ENCODE measurements around the gene GPC6. TPM values are rescaled to one million over a fixed set of nuclear protein-coding genes. Genes with fewer than 3 reads are reported as not detected.
A peak's percentile ranks its signal among the peaks of the same experiment; 100 is the strongest.

Gene GPC6
- total RNA-seq, 1 experiment from 2014 or later: 5.1 TPM

DNA sequence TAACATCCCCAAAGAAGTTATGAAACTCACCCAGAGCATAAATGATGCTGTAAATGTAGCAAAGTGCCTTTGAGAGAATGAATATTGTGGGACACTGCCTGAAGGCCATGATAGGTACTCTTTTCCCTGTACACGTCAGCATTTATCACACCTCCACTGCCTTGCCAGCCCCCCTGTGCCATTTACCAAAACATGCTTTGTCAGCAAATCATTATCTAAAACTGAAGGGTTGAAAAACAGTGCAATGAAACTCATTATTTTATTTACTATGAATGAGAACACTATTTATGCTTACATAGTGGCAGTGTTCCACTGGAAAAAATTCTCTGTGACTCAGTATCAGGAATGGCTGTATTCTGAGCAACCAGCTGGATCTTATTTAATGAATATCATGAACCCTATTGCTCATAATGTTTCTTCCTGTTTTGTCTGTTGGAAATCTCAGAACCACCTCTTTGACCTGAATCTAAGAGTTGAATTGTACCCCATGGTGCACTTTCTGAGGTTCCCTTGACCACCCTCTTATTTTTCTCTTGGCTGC, 688.7 kb downstream of the GPC6 start:
- no peak for DNase-seq (ENCODE audit: low spot score)

DNA sequence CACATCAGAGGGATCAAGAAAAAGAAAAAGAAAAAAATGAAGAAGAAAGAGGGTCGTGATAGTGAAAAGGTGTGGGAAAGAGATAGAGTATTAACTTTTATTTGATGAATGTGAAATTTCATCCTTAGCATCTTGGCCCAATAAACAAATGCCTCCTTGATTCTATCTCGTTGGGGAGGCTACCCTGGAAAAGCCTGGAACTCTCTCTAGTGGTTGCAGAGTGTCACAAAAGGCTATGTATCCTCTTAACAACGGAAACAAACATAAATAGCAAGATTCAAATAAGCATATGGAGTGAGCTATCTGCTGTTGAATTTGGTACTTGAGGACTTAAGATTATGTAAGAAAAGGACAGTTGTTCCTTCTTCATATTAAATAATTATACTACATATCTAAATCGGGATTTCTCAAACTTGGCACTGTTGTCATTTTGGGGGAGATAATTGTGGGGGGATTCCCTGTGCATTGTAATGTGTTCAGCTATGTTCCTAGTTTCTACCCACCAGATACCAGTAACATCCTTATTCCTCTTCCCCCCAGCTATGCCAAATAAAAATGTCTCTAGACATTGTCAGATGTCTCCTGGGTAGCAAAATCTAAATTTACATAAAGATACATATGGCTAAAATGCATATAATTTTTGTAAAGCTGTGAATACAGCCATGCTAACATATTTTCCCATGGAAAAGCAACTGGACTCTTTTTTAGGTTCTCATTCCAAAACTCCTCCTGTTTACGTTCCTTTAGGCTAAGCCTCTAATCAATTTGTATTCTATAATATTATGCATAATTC, 695.7 kb downstream of the GPC6 start:
- no peak for DNase-seq (ENCODE audit: low spot score)

DNA sequence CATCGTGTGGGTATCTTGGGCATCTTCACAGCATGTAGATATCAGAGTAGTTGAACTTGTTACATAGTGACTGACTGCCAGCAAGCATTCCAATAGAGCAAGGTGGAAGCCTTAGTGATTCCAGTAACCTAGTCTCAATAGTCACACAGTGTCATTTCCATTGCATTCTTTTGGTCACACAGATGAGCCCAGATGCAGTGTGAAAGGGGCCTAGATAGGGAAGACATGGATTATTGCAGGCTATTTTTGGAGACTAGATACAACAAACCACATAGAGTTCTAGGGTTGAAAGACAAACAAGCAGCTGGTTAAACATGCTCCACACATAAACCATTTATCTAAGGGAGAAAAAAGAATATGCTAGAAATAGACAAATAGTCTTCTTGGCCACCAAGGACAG, 699.4 kb downstream of the GPC6 start:
- DNase-seq (ENCODE audit: low spot score): no peak

DNA sequence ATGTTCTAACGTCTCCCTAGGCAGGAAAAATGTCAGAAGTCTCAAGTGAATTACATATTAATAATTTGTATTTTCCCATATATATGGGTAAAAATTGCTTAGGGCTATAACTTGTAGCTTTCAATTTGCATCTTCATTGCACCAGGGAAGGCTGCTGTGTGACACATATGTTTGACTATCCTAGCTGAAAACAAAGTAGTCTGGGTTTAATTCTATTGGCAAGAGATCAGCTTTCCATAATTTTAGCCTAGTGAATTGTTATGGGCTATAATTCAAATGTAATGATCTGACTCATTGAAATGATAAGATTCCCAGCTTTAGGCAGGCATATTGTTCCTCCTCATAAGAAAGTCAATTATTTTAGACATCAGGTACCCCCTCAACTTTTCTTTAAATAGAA, 699.8 kb downstream of the GPC6 start:
- DNase-seq (ENCODE audit: low spot score): no peak

DNA sequence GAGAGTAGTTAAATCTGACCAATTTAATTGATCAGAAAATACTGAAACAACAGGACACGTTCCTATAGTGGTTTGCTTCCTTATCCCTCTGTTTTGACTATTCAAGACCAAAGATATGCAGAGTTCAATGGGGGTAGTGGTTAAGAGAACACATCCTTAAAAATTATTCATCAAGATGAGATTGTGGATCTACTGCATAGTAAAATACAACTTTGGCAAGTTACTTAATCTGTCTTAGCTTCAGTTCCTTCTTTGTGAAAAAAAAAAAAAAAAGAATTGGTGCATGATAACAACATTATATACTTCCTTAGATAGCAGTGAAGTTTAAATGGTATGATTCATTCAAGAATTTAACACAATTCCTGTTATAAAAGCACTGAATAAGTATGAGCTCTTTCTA, 700.8 kb downstream of the GPC6 start:
- DNase-seq (ENCODE audit: low spot score): no peak

DNA sequence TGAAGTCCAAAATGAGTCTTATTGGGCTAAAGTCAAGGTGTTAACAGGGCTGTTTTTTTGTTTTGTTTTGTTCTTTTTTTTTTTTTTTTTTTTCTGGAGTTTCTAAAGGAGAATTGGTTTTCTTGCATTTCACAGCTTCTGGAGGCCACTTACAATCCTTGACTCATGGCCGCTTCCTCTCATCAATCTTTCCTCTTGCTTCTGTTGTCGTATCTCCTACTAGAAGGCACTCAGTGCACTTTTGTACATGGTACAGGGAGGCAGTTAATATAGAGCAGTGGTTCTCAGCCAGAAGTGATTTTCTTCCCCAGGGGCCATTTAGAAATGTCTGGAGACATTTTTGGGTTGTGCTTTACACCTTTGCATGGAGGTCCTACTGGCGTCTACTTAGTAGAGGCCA, 706.3 kb downstream of the GPC6 start:
- DNase-seq (ENCODE audit: low spot score): no peak

DNA sequence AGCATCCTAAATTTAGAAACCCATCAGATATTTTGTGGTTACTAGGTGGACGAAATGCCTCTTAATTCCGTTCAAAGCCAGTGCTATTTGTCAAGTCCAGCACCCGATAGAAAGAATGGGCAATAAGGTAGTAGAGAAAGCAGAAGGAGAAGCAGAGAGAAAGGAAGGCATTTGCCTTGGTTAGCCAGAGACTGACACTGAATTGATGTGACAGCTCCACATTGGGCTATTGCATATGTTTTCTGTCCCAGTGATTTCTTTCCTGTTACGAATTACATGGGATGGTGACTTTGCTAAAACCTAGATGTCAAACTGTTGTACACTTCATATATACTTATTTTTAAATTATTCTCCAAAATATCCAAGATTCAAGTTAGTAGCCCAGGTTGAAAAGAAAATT, 710.3 kb downstream of the GPC6 start:
- no peak for DNase-seq (ENCODE audit: low spot score)

DNA sequence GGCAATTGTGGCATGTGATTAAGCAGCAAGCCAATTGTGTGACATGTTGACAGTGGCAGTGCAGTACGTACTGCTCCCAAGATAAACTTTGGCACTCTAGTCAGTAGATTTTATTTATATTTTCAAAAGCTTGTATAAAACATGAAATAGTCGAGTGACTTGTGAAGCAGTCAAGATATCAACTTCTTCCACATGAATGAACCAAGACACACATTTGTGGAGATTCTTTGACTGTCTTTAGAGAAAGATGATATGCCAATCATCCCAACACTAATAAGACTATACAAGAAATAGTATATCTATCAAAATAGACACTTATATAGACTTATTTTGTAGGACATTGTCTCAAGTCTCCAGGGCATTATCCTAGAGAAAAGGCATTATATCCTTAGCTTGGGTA, 714.8 kb downstream of the GPC6 start:
- no peak for DNase-seq (ENCODE audit: low spot score)

DNA sequence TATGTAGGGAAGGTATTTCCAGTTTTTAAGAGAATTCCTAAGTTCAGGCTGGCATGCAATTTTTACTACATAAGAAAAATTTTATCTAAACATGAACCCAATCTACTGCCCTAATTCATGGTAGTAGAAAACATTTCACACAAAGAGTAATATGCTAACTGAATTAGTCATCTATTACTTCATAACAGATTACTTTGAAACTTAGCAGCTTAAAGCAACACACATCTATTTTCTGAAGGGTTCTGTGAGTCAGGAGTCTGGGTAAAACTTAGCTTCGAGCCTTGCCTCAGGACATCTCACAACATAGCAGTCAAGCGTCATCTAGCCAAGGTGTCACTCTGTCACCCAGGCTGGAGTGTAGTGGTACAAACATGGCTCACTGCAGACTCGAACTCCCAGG, 715.4 kb downstream of the GPC6 start:
- no peak for DNase-seq (ENCODE audit: low spot score)

DNA sequence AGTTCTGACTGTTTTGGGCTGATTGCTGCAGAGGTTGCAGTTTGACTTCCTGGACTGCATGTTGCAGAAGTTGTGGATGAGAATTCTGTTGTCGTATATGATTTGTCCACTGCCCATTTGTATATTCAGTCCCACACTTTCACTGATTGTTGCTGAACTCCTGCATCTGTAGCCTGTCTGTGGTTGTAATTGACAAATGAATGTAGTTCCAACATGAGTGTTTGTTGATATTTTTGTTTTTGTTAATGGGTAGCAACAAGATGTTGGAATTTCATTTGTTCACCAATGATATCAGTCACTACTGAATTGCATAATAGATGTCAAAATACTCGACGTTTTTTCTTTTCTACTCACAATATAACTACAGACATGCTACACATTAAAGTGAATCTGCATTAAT, 719.0 kb downstream of the GPC6 start:
- DNase-seq (ENCODE audit: low spot score): no peak

DNA sequence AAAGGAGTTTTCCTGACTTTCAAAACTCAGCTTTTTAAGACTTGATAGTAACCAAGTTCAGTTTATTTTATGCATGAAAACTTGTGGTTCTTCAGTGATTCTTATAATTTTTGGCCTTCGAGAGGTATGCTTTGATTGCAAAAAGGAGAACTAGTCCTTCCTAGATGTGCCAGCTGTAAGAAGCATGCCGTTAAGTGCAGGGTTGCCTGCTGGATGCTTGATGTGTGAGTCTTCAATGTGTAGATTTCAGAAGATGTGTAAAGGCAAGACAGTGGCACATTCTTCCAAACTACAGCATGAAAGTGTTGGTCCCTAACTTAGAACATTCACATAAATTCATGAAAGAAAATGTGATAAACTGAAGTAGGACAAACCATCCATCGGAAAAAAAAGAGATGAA, 720.4 kb downstream of the GPC6 start:
- no peak for DNase-seq (ENCODE audit: low spot score)

DNA sequence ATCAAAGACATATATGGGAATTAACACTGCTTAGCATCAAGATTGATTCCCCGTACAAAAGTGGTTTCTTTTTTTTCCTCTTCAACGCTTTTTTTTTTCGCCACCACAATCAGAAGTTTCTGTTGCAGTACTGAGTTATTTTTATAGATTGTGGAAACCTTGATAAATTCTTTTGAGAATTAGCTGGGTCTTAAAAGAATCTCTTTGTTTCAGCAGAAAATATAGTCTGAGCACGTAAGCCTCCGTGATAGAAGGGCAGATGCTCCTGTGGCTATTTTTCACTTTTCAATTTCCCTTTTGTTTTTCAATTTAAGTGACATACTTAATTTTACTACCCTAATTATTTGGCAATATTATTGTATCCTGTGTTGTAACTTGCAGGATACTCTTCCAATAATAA, 721.0 kb downstream of the GPC6 start:
- DNase-seq (ENCODE audit: low spot score): no peak

DNA sequence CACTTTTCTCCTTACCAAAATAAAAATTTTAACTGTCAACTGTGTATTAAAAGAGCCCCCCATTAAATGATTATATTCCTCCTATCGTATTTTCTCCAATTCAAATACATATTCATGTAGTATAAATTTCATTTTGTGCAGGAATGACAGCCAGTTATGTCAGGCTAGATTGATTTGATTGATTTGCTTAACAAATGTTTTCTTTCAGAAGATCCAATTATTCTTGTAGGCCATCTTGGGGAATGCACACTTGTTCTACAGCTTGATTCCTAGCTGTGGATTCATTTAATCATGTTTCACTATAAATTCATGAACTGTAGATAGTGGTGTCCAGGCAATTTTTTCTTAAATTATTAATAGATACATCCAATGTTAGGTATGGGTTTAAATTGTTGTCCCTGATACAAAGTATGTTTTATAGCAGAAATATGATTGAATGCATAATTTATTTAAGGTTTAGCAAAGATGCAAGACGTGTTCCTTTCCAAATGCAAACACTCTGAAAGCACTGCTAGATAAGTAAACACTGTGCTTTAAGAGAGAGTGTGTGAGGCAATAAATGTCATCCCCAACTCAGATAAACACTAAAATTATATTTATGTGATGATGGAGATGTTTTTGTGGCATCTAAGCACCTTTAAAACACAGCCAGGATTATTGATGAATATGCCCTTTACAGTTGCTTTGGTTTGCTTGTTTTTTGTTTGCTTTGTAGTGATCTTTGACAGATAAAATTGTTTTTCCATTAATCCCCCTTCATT, 721.7 kb downstream of the GPC6 start:
- DNase-seq (ENCODE audit: low spot score): no peak

DNA sequence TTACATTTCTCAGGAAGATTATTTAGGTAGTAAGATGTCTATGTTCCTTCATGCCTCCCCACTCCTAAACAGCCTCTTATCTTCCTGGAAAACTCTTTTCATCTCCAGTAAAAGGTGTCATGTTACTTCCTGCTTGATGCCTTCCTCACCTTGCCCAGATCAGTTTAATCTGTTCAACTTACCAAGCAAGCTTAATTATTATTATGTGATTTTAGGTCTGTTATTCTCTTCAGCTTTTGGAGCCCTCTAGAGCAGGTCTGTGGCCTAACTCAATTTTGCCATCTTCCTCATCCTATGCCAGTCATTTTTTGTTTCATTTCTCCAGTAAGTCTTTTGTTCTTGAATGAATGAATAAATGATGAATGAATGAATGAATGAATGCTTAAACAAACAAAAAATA, 724.5 kb downstream of the GPC6 start:
- DNase-seq (ENCODE audit: low spot score): no peak

DNA sequence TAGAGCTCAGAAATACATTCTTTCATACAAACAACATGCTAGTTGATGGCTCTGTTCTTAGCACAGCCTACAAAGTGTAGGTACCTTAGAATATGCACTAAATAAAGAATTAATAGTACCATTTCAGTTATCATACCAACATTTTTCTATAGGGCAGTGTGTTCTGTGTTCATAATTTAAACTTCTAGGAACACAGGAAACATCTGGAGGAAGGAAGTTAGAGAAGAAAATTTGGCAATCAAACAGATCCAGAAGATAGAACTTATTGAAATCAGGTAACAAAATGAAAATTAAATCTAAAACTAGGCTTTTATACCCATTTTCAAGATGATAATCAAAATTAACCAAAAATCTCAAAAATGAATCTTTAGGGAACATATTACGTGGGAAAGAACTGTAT, 725.3 kb downstream of the GPC6 start:
- no peak for DNase-seq (ENCODE audit: low spot score)

DNA sequence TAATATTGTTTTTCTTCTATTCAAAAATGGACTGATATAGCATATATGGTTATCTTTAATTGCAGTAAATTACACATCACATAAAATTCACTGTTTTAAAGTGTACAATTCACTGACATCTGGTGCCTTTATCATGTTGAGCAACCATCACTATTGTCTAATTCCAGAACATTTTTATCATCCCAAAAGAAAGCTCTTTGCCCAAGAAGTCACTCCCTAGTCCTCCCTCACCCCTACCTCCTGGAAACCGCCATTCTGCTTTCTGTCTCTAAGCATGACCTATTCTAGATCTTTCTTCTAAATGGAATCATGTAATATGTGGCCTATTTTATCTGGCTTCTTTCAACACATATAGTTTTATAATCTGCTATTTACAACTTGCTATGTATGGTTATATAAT, 727.2 kb downstream of the GPC6 start:
- DNase-seq (ENCODE audit: low spot score): no peak

DNA sequence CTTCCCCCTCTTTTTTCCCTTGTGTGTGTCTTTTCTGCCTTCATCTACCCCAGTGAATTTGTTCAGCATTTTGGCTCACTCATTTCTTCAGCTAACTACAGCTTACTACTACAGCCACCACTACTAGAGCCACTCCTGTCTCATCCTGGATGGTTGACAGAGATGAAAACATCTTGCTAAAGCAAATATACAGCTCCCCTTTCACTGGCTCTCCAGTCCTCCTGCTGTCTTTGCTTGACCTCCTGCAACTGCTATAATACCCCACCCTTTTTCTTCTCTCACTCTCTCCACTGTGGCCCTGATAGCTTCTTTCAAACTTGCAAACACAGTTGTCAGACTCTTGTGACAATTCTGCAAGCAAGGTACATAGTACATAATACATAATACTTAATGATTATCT, 729.3 kb downstream of the GPC6 start:
- no peak for DNase-seq (ENCODE audit: low spot score)

DNA sequence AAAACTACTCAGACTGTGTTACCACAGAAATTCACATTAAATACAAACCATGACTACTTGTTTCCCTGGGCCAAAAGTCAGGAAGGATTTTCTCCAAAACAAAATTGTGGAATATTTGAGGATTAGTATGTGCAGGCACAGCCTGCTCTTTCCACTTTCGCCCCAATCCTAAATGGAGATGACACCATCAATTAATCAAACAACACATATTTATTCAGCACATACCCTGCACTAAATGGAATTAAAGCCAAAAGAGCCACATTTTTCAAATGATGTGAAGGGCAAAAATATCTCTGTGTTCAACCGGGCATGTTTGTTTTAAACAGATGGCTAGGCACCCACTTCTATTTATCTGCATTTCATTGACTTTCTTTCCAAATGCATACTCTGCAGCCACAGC, 729.8 kb downstream of the GPC6 start:
- DNase-seq (ENCODE audit: low spot score): no peak

DNA sequence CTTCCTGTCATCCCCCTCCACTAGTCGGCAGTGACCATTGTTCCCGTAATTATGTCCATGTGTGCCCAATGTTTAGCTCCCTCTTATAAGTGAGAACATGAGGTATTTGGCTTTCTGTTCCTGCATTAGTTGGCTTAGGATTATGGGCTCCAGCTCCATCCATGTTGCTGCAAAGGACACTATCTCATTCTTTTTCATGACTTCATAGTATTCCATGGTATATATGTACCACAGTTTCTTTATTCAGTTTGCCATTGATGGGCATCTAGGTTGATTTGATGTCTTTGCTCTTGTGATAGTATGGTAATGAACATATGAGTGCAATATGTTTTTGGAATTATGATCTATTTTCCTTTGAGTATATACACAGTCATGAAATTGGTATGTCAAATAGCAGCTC, 730.8 kb downstream of the GPC6 start:
- no peak for DNase-seq (ENCODE audit: low spot score)

DNA sequence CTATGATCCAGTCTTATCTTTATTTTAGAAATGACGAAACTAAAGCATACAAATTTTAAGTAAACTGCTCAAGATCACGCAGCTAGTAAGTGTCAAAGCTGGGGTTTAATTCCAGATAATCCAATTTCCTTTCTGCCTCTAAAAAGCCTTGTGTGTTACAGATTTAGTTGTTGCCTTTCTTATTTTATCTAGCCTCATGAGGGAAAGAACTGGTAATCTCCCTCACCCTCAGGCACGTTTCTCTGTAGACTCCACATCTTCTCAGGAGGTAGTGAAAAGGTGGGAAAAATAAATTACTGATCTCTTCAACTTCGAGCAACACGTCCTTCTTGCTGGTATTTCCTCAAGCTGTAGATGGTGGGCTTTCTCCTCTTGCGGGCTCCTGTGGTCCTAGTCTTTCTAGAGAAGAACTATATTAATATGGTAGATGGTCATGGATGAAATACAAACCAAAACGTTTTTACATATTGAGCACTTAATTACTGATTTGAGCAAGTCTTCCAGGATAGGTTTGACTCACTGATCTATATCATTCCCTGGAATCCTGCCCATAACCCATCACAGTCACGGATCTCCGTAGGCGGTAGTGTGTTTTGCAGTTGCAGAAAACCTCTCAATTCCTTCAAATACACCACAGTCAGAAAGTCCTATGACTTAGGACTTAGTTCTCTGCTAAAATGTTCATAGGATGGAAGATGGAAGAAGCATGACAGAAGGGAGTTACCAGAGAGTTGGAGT, 733.4 kb downstream of the GPC6 start:
- no peak for DNase-seq (ENCODE audit: low spot score)

DNA sequence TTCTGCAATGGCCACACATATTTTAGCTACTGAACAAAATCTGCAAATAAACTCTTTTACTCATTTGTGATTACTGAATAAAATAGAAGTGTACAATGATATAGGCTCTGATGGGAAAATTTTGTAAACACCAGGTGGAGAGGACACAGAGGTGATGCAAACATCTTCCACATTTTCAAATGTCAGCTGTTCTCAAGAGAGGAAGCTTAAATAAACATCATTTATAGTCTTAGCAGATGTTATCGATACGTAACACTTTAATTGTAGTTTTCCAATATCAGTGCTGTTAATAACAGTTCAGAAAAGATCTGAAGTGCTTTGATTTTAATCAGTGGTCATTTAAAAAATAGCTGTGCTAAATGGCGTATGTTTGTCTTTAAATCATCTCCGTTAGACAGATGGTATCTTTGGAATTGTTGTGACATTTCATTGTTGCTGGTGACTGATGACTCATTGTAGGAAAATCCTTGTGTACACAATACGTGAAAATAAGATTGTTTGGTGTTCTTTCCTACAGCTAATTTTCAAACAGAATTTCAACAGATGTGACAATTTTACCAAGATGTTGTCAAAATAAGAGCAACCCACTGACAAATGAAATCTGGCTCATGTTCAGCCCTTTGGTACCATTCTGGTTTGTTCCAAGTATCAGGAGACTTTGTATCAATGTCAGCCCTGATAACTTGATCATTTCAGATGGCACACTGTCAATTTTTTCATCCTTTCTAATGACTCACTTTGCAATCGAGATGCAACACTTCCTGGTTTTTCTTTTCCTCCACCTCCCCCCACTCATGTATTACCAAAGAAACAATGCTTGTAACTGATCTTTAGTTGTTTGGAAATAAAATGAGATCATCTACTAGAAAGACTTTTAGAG, 736.9 kb downstream of the GPC6 start:
- DNase-seq (ENCODE audit: low spot score): peak; percentile 56

DNA sequence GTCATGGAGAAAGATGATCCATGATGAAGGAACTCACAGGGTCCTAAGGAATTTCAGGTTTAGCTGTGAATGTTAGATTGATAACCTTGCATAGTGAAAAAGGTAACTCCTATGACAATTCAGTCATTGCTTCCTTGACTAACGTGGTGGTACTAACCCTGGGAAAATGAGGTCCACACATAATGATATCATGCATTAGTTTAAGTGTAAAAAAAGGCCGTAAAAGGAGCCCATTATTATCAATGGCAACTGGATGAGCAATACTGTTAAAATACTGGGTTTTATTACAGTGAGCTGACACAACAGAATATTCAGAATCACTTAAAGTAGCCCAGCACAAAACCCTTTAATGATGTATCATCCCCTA, 737.5 kb downstream of the GPC6 start:
- no peak for DNase-seq (ENCODE audit: low spot score)

Measured in A172 (cell line).